GM15510 (cell line): ENCODE measurements around the gene VAMP8.

Experiments
- POLR2A ChIP-seq: IDR thresholded peaks from 3 replicates; pipeline ENCODE4 v1.6.1; 2011; ENCODE audit warnings: borderline replicate concordance; ENCODE audit not compliant: insufficient read length; ENCODE audit errors: extremely low read depth

Gene VAMP8

DNA sequence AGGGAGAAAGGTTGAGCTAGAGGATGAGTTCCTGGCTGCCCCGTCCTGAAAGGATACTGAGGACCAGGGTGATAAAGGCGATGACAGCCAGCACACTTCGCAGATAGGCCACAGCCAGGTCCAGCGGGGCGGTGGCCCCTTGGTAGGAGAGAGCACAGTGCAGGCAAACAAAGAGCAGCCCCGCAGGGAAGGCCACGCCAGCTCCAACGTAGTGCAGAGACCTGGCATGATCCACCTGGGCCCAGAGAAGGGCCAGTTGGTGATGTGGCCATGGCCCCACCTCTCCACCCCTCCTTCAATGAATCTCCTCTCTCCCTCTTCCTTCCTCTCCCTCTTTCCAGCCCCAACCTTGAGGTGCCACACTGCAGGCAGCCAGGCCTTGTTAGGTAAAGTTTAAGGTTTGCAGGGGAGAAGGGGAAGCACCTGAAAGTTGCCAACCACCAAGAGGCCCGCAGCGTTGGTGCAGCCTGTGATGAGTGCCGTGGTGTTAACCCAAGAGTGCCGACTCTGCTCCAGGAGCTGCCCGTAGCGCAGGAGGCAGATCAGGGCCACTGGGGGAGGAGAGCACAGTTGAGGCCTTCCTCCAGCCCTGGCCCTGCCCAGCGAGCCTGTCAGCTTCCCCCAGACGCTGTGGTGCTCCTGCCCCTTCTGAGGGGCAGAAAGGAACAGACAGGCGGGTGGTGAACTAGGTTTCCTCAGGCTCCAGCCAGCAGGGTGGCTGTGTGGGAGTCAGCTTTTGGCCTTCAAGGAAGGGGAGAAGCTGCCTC is 22.3 kb downstream of the VAMP8 start:
- TF ChIP-seq POLR2A: no peak

DNA sequence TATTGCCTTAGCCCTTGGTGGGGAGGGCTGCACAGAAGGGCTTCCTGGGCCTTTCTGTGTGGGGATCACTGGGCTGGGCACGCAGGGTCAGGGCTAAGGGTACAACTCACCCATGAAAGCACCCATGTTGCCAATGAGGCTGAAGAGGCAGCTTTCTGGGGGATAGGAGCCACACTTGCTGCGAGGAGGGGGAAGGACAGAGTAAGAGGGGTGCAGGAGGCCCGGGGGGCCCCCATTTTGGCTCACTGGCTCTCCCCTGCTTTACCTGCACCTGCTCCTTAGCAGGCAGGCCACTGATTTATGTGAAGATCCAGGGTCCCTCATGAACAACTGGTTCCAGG is 22.8 kb downstream of the VAMP8 start:
- no peak for TF ChIP-seq POLR2A

DNA sequence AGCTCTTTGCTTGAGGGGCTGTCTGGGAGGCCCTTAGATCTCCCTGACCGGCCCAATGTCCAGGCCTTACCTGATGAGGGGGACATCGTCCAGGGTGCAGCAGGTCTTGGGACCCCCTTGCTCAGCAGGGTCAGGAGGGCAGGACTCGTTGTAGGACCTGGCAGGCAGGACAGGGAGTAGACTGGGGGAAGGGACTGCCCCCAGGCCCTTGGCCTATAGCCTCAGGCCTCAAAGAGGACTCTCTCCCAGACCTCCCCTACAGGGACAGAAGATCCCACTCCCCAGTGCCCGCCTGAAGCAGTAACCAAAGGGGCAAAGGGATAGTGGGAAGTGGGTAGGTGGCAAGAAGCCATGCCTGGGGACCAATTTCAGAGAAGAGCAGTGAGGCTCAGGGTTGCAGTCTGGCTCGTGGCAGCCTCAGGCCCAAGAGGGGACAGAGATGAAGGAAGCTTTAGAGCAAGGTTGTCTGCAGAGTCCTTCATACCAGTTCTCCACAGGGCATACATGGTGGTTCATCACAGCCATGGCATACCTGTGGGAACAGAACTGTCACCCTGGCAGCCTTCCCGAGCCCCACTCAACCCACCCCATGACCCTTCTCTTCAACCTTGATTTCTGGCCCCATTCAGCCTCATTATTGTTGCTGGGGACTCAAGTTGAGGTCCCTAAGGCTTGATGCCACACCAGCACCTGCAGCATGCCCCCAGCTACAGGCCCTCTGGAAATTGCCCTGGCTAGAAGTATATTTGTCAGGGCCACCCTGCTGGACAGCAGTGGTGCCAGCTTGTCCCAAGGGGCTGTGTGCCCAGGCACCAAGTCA is 23.8 kb downstream of the VAMP8 start:
- TF ChIP-seq POLR2A: no peak

- no peak for TF ChIP-seq POLR2A
Observed at GRCh38 chr2:85601771-85602475, 24.5 kb downstream of the VAMP8 start.

- peak; percentile 64 for TF ChIP-seq POLR2A
Observed at GRCh38 chr2:85602476-85603234, 25.3 kb downstream of the VAMP8 start, which contains the start of gene TMEM150A. Gene TMEM150A, minus strand, starts transcription at chr2:85602698. Its CDS starts 750 bp downstream, at chr2:85601948.

DNA sequence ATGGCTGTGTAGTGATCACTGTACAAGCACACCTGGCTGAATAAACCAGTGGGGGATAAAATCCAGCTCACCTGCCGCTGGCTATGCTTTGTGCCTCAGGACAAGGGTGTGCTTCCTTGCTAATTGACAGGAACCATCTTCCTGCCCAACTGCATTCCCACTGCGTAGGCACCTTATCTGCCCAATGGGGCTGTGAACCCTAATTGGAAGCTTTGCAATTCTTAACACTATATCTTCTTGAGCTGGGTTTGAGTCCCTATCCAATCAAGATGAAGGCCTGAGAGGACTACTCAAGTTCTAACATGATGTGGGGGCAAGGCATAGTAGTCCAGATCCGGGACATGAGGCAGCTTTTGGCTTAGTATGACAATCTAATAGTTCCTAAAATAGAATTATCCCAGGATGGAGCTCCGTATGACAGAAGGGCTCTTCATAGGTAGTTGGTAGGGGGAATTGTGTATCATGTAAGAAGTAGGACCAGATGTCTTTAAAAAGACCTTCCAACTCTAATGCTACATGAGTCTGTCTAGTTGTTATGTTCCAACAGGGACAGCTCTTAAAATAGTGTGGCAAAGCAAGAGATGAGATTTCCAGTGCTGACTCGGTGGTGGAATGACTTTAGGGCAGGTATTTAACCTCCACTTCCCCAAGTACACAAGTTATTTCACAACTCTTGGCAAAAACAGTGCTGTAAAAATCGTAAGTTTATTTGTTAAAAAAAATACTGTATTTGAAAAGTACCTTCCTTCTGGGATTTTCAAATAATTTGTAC is 27.4 kb downstream of the VAMP8 start:
- TF ChIP-seq POLR2A: no peak

- TF ChIP-seq POLR2A: no peak
Observed at GRCh38 chr2:85605406-85606115, 28.2 kb downstream of the VAMP8 start.

DNA sequence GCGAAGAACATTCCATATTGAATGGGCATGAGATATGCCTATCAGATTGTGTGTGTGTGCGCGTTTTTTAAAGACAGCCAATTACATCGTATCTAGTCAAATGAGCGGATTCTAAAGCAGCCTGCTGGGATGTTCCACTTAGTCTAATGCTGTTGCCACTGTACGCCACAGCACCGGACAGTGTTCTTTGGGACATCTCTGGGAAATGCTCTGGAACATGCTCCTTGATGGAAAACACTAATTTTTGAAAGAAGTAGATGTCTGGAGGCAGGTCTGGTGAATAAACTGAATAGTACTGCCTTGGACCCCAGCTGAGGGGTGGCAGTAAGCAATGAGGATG is 28.7 kb downstream of the VAMP8 start:
- TF ChIP-seq POLR2A: no peak

- TF ChIP-seq POLR2A: no peak
Observed at GRCh38 chr2:85607268-85608215, 30.2 kb downstream of the VAMP8 start.

DNA sequence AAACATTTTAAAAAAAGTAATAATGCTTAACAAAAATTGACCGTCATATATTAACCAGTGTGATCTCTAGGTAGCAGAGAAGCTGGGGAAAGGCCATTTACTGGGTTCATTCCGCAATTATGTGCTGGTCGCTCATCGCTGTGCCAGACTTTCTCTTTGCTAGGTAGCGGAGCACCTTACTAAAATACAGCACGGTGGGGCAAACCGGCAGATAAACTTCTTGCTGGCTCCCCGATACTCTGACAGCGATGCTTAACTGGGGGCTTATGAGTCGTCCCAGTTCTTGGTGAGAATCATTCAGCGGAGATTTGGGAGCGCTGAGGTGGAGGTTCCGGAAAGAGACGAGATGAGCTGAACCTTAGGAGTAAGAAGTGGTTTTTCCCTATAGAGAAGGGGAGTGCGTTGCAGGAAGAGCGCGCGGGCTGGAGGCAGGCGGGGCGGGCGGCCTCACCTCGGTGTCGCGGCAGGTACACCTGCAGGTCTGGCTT is 33.9 kb downstream of the VAMP8 start:
- TF ChIP-seq POLR2A: no peak

- peak; percentile 94 for TF ChIP-seq POLR2A
Observed at GRCh38 chr2:85611705-85612587, 34.6 kb downstream of the VAMP8 start, which contains the start of gene C2orf68. Gene C2orf68, minus strand, starts transcription at chr2:85612066. Its CDS starts 82 bp downstream, at chr2:85611984.

DNA sequence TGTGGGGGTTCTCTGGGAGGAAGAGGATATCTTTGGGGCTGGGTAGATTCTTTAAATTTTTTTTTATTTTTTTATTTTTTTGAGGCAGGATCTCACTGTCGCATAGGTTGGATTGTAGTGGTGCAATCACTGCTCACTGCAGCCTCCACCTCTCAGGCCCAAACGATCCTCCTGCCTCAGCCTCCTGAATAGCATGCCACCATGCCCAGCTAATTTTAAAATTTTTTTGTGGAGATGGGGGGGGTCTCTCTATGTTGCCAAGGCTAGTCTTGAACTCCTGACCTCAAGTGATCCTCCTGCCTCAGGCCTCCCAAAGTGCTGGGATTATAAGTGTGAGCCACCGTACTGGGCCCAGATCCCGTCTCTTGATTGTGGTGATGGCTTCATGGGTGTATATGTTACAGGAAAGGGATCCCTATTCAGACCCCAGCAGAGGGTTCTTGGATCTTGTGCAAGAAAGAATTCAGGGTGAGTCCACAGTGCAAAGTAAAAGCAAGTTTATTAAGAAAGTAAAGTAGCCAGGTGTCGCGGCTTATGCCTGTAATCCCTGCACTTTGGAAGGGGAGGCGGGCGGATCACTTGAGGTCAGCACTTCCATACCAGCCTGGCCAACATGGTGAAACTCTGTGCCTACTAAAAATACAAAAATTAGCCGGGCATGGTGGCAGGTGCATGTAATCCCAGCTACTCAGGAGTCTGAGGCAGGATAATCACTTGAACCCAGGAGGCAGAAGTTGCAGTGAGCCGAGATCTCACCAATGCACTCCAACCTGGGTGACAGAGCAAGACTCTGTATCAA is 36.5 kb downstream of the VAMP8 start:
- no peak for TF ChIP-seq POLR2A
